ENCODE results near the gene ANK3.

Gene ANK3

DNA sequence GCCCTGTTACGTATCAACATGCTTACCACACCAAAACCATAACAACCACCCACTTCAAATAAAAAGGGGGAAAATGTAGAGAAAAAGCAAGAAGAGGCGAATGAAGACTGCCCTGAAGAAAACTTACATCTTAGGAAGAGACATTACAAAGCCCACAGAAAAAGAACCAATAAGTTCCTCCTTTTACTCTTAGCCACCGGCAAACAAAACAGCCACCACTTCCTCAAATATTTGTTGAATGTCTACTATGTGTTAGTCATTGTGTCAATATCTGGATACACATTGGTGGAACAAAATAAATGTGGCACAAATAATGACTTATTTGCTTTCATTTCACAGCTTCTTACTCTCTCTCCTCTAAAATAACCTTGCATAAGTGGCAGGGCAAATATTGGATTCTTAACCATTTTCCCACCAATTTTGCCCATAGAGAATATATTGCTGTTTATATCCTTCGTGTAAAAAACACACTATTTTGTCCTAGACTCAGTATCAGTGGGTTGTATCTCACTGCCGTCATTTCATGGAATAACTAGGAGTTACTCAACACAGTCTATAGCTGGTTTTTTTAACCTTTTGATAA is 106.8 kb downstream of the ANK3 start:
- no peak for DNase-seq

DNA sequence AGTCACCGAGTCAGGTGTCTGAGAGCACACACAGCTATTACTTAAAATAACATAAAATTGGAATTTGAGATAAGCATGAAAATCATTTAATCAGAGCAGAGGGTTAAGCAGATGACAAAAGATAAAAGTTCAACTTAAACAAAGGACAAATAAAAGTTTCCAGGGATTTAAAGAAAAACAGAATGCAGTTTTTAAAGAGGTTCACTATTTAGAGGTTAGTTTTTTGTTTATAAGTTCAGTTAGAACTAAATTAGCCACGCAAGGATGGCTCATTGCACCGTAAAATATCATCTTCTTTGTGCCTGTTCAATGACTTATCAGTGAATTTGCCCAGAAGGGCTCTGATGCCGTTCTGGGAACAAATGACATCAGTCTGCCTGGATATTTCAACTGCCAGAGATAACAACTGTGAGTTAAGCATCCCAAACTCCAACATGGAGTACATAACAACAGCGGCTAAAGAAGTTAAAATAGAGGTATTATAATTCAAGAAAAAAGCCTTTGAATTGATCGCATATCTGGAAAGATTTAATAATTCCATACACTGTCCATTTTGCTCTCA is 107.8 kb downstream of the ANK3 start:
- no peak for DNase-seq

GRCh38 chr10:60281331-60281730 is 108.3 kb downstream of the ANK3 start:
- DNase-seq = no peak

DNA sequence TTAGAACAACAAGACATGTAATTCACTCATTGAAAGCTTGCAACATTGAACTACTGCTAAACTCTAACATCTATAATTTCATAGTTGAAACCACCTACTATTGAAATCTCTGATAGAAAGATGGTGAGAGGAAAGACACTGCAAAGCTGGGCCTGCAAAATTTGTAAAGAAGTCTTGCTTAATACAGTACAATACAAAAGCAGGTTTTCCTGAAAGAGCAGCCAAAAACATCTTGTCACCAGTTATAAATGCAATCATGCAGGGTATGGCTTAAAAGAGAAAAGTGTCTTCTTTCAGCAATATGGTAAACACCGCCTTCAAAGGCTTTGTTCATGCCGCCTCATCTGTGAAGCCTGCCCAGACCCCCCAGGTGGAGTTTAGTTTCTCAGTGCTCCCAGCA is 109.2 kb downstream of the ANK3 start:
- DNase-seq = no peak

DNA sequence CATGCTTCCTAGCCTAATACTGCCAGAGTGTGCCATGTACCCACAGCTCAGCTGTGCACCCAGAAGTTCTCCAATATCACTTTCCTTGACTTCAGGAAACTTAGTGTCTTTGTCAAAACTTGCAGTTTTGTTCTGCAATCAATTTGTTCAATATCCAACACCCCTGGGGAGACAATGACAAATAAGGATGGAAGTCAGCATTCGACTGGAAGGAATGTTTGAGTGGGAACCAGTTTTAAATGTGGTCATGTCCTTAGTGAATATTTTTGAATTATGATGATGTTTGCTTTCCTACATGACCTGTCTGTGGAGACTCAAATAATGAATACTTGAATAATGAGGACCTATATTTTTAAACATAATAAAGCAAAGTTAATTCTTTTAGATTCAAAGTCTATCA is 112.0 kb downstream of the ANK3 start:
- no peak for DNase-seq

GRCh38 chr10:60276232-60276631 is 113.4 kb downstream of the ANK3 start:
- DNase-seq = no peak

- DNase-seq = no peak
These were observed 118.2 kb downstream of the ANK3 start for GRCh38 chr10:60271319-60272040.

DNA sequence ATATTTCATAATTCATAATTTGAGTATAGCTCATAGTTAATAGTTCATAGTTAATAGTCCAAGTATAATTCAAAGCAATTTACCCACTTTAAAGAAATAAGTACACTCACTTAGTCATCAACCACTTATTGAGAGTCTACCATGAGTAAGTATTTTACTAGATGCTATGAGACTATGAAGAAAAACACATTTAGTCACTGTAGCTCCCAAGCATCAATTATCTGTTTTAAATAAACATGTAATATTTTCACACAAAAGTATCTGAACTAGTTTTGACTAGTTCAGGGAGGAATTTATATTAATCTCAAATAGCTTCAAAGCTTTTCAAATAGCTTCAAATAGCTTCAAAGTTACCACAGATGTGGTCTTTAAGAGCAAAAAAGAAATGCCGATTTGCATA is 119.2 kb downstream of the ANK3 start:
- DNase-seq = no peak

DNA sequence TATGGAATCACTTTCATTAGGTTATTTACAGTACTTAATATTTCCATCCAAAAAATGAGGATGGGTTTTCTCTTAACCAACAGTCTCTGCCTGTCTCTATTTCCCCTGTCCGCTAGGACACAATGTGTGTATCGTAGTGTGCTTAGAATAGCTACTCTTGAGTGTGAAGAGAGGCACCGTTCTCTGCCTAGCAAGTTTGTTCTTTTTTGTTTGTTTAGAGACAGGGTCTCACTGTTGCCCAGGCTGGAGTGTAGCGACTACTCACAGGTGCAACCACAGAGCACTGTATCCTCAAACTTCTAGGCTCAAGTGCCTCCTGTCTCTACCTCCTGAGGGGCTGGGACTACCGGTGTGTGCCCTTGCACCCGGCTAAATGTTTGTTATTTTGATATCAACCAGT is 121.9 kb downstream of the ANK3 start:
- DNase-seq = no peak

DNA sequence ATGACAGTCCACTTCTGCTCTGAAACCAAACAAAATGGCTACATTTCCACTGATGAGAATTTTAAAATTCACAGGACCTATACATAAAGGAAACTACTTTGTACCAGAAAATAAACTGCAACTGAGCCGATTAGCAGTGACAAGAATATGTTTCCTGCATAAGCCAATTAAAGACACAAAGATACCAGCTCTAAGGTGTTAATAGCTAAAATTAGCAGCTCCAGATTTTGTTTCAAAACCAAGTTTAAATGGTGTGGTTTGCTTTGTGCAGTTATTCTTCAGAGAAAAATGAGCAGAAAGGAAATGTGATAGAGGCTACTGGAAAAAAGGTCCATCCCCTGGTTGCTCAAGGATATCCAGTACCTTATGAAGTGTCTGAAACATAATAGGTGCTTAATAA is 123.2 kb downstream of the ANK3 start:
- DNase-seq = no peak

GRCh38 chr10:60262647-60263126 is 127.0 kb downstream of the ANK3 start:
- DNase-seq = no peak

GRCh38 chr10:60260321-60260720 is 129.4 kb downstream of the ANK3 start:
- DNase-seq = no peak

DNA sequence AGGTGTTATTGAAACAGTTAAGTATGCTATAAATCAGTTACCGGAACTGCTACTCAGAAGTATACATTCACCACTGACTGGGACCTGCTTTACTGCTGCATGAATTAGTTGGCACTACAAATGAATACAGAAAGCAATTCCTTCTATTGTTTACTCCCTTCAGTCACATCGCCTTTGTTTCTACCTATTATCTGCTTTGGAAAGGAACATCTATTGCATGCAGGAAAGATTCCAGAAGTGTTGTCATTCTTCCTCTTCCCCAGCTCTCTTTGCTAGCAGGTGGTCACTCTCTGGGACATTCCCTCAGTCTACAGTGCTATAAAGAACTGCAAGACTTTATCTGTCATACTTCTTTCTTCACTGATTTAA is 131.3 kb downstream of the ANK3 start:
- no peak for DNase-seq

DNA sequence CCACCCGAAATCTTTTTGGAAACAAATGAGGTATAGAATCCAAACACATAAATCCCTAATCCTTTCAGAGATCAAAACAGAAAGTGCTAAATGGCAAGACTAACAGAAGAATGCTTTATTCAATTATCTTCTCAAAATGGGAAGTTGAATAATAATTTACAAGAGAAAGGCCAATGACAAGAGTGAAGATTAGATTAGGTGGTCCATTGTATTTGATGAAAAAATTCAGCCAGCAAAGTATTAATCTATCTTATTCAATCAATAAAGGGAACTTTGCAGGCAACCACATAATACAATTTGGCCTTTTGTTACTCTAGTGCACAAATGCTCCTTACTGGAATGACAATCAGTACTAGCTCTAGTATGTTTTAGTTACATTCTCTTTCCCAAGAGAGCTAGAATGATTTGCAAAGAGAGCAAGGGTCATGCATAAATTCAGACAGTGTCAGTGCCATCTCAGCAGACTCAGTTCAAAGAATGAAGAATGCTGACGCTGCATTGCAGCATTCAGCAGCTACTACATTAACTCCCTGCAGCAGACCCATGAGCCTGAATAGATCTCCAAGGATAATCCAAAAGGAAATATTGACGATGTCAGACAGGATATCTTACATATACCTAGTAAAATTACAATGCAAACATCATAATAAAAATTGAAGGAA is 131.8 kb downstream of the ANK3 start:
- DNase-seq = no peak

DNA sequence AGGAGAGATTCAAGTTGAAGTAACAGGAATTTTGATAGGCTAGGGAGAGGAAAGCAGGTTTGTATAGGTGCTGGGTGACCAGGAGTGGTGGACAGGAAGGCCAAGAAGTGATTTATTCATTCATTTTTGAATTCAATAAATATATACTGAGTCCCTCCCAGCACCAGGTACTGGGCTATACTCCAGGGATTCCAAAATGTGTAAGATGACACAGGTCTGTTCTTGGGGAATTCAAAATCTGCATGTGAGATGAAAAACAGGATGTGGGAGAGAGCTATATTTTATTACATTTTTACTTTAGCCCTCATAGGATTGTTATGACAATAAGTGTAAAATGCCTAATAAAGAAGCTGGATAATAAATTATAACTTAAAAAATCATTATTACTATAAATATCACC is 134.9 kb downstream of the ANK3 start:
- DNase-seq = no peak

GRCh38 chr10:60253484-60253883 is 136.2 kb downstream of the ANK3 start:
- DNase-seq = no peak

GRCh38 chr10:60252688-60253087 is 137.0 kb downstream of the ANK3 start:
- no peak for DNase-seq

DNA sequence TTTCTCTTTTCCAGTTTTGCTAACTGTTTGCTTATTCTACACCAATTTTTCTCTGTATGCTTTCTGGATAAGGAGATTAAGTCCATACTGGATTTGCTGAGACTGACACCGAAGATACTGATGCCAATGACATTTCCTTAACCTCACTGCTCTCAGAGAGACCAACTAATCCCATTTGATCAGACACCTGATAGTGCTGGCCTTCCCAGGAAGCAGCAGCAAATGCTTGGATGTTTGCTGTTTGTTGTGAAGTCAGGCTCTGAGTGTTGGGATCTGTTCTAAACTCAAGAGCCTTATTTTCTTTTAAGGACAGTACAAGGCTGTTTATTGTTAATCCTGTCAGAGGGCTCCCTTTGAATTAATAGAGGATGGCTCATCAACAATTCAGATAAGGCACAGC is 143.3 kb downstream of the ANK3 start:
- no peak for DNase-seq

GRCh38 chr10:60239228-60239627 is 150.4 kb downstream of the ANK3 start:
- no peak for DNase-seq

- DNase-seq = no peak
These were observed 150.9 kb downstream of the ANK3 start for GRCh38 chr10:60238759-60239100.

DNA sequence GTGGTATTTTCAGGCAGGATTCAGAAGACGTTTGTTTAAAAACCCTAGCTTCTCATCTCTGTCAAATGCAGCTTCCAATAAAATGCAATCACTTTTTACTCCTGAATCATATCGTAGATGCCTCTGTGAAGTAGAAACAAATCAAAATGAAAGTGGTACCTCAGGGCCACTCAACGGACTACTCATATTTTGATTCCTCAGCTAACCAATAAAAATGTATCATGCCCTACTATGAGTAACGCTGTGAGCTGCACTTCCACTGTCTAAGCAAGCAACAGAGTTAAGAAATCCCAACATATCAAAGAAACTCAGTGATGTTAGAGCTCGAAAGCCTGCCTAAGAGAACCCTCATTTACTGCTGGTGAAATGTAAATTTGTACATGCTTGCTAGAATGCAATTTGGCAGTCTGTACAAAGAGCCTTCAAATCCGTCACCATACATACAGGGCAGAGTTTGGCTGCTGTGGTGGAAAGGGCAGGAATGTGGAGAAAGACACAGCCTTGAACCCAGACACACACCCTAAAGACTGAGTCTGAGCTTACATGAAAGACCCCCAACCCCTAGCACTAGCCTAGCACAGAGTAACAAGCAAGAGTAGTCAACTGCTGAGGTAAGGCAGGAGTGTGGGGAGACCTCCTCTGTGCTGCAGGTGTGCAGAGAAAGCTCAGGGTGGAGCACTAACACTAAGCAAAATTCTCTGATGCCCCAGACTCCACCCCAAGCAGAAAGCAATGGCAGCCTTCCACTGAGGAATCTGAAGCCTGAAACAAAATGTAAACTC is 151.5 kb downstream of the ANK3 start:
- DNase-seq = peak in 1 of 58 donors; percentile 14

All from anterior cingulate cortex (tissue), 58 donors.